Measurements from ENCODE around the gene SUV39H1.

DNA sequence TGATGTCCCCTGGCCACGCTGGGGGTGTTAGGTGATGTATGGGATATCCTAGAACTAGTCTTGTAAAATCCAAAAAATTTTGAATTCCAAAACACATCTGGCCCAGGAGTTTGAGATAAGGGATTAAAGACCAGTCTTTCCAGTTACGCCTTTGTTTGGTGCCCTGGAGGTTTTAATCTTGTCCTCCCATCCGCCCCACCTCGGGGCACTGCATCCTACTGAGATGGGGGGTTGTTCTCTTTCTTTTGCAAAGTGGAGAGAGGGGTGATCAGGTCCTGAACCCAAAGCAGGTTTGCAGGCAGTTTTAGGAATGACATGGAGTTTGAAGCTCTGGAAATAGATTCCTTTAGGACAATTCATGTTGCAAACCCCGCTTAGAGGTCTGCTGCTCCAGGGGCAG is 1.8 kb downstream of the SUV39H1 start:
- TF ChIP-seq POLR2A (IDR thresholded peaks at IDR 0.05): no peak
- TF ChIP-seq, protein P1, sequence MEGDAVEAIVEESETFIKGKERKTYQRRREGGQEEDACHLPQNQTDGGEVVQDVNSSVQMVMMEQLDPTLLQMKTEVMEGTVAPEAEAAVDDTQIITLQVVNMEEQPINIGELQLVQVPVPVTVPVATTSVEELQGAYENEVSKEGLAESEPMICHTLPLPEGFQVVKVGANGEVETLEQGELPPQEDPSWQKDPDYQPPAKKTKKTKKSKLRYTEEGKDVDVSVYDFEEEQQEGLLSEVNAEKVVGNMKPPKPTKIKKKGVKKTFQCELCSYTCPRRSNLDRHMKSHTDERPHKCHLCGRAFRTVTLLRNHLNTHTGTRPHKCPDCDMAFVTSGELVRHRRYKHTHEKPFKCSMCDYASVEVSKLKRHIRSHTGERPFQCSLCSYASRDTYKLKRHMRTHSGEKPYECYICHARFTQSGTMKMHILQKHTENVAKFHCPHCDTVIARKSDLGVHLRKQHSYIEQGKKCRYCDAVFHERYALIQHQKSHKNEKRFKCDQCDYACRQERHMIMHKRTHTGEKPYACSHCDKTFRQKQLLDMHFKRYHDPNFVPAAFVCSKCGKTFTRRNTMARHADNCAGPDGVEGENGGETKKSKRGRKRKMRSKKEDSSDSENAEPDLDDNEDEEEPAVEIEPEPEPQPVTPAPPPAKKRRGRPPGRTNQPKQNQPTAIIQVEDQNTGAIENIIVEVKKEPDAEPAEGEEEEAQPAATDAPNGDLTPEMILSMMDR (IDR thresholded peaks at IDR 0.05): no peak

Data from uterus (tissue), 2 donors.